Body of pancreas (tissue), 4 donors: ENCODE data around the gene LGR6.

ENCODE experiments used
- CTCF ChIP-seq, 7 experiments: fragments of 450-650 bp in 4 of 7; fragments of 200-600 bp in 3 of 7; sonication (generic) in 3 of 7; IDR thresholded peaks; one replicate each; pipeline ENCODE4 v1.5.1; 2016 to 2019; ENCODE audit warnings: antibody characterized with exemption in 7 of 7
- POLR2A ChIP-seq, 3 donors: fragments of 450-650 bp; IDR thresholded peaks; one replicate each; pipeline ENCODE4 v1.6.1; 2016; ENCODE audit warnings: antibody characterized with exemption in 3 of 3, mild to moderate bottlenecking in 2 of 3

- no peak for TF ChIP-seq CTCF (IDR thresholded peaks at IDR 0.05)
- no peak for TF ChIP-seq POLR2A (IDR thresholded peaks at IDR 0.05)
Measured at GRCh38 chr1:202241376-202242079, 47.9 kb downstream of the LGR6 start.
